Parathyroid adenoma (tissue), 2 donors: ENCODE measurements around the gene NRG4.
A peak's percentile ranks its signal among the peaks of the same experiment; 100 is the strongest.

Experiments used
- H2AFZ ChIP-seq: fragments of 300-600 bp; sonication (generic); one replicate; pipeline ENCODE4 v1.7.0; 2017; ENCODE audit warnings: antibody characterized with exemption, mild to moderate bottlenecking
- H3K27ac ChIP-seq: fragments of 300-600 bp; sonication (generic); one replicate; pipeline ENCODE4 v1.7.0; 2017
- H3K27me3 ChIP-seq: fragments of 300-600 bp; sonication (generic); one replicate; pipeline ENCODE4 v1.7.0; 2017; ENCODE audit warnings: low read length; ENCODE audit not compliant: control insufficient read depth, insufficient read depth
- H3K36me3 ChIP-seq: fragments of 300-600 bp; sonication (generic); one replicate; pipeline ENCODE4 v1.7.0; 2017; ENCODE audit warnings: low read length; ENCODE audit not compliant: control insufficient read depth, insufficient read depth
- H3K4me1 ChIP-seq: fragments of 300-600 bp; sonication (generic); one replicate; pipeline ENCODE4 v1.7.0; 2017; ENCODE audit warnings: control low read depth
- H3K4me2 ChIP-seq: fragments of 300-600 bp; sonication (generic); one replicate; pipeline ENCODE4 v1.7.0; 2017; ENCODE audit warnings: low read length
- H3K4me3 ChIP-seq: fragments of 300-600 bp; sonication (generic); one replicate; pipeline ENCODE4 v1.7.0; 2017; ENCODE audit warnings: low read depth, low read length
- H3K79me2 ChIP-seq: fragments of 300-600 bp; sonication (generic); one replicate; pipeline ENCODE4 v1.7.0; 2017; ENCODE audit warnings: control low read depth
- H3K9ac ChIP-seq: fragments of 300-600 bp; sonication (generic); one replicate; pipeline ENCODE4 v1.7.0; 2017; ENCODE audit warnings: mild to moderate bottlenecking
- H3K9me3 ChIP-seq: fragments of 300-600 bp; sonication (generic); one replicate; pipeline ENCODE4 v1.7.0; 2017; ENCODE audit warnings: low read length; ENCODE audit not compliant: control insufficient read depth
- TF ChIP-seq, protein P1 (sequence below): fragments of 300-600 bp; sonication (generic); IDR thresholded peaks from one replicate; pipeline ENCODE4 v1.7.0; 2017; ENCODE audit warnings: antibody characterized with exemption, mild to moderate bottlenecking
- donor health status: primary hyperparathyroidism.

Gene NRG4

DNA sequence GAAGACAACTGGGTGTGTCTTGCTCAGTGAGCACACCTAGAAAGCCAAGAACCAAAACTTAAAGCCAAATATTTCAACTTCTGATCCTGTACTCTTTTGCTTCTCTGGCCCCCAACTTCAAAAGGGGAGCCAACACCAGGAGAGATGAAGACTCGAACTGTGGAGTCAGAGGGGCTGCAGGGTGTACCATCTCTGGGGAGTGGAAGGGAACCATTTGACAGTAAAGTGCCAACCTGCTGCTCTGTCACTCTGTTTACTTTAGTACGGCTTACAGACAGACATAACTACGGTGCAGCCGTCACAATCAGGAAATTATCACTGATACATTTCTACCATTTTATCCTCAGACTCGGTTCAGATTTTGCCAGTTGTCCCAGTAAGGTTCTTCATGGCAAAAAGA is 107.0 kb downstream of the NRG4 start:
- Histone ChIP-seq H3K4me2 (no peak overlapping the region), H3K9me3 (no peaks in the 10 kb centered on the region), H3K4me3 (no peak overlapping the region), H3K36me3 (no peaks in the 10 kb centered on the region), H2AFZ (no peak overlapping the region), H3K4me1 (peaks cover 2% of the 10 kb centered on the region), H3K27me3 (no peaks in the 10 kb centered on the region), H3K79me2 (peaks cover 5% of the 10 kb centered on the region), H3K27ac (no peak overlapping the region), H3K9ac (no peak overlapping the region)
- TF ChIP-seq, protein P1, sequence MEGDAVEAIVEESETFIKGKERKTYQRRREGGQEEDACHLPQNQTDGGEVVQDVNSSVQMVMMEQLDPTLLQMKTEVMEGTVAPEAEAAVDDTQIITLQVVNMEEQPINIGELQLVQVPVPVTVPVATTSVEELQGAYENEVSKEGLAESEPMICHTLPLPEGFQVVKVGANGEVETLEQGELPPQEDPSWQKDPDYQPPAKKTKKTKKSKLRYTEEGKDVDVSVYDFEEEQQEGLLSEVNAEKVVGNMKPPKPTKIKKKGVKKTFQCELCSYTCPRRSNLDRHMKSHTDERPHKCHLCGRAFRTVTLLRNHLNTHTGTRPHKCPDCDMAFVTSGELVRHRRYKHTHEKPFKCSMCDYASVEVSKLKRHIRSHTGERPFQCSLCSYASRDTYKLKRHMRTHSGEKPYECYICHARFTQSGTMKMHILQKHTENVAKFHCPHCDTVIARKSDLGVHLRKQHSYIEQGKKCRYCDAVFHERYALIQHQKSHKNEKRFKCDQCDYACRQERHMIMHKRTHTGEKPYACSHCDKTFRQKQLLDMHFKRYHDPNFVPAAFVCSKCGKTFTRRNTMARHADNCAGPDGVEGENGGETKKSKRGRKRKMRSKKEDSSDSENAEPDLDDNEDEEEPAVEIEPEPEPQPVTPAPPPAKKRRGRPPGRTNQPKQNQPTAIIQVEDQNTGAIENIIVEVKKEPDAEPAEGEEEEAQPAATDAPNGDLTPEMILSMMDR = no peak

DNA sequence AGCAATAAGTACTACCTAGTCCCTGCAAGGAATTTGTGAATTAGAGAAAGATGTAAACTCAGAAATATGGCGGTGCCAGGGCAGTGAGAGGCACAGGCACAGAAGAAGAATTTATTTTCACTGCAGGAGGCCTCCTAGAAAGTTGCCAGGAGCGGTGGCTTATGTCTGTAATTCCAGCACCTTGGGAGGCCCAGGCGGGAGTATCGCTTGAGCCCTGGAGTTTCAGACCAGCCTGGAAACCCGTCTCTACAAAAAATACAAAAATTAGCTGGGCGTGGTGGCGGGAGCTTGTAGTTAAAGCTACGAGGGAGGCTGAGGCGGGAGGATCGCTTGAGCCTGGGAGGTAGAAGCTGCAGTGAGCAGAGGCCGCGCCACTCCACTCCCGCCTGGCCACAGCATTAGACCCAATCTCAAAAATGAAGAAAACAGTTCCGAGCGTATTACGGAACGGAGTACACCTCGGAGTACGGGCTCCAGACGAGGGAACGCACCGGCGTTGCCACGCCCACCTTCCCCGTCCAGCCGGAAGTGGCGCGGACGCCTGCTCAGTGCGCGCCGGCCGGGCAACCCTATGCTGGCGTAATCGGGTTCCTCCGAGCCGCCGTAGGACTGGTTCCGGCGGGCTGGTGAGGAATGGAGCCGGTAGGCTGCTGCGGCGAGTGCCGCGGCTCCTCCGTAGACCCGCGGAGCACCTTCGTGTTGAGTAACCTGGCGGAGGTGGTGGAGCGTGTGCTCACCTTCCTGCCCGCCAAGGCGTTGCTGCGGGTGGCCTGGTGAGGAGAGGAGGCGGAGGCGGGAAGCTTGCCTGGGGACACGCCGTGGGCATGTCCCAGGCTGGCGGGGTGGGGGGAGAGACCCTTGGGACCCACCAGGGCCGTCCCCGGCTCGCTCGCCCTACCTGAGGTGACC is 108.6 kb downstream of the NRG4 start, which contains the start of gene FBXO22:
Gene FBXO22, plus strand, starts transcription at position 548 of the 909 bp plus-strand sequence. Its CDS starts 86 bp downstream, at position 634.
- peaks cover 2% of the 10 kb centered on the region for H3K4me1 ChIP-seq
- peak within 1 kb of the TSS; percentile 72 for H3K9ac ChIP-seq
- no peaks in the 10 kb centered on the region for H3K9me3 ChIP-seq
- H2AFZ ChIP-seq = peak within 1 kb of the TSS; percentile 77
- peak within 1 kb of the TSS; percentile 87 for H3K4me2 ChIP-seq
- no peaks in the 10 kb centered on the region for H3K36me3 ChIP-seq
- TF ChIP-seq, protein P1 = no peak
- peak within 1 kb of the TSS; percentile 72 for H3K27ac ChIP-seq
- peak within 1 kb of the TSS; percentile 88 for H3K4me3 ChIP-seq
- no peaks in the 10 kb centered on the region for H3K27me3 ChIP-seq
- H3K79me2 ChIP-seq = peaks cover 4% of the 10 kb centered on the region

DNA sequence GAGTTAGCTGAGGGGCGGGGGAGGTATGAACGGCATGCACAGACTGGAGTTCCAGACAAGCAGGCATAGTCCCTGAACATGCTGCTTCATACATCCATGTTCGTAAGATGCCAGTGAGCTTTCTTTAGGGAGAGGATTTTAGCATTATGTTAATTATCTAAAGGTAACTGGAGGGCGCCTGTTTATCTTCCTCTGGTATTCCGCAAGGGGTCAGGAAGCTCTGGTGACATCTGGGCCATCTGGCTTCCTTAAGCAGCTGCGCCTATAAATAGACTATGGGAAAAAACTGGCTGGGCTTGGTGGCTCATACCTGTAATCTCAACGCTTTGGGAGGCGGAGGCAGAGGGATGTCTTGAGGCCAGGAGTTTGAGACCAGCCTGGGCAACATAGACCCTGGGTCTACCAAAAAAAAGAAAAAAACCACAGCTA is 110.1 kb downstream of the NRG4 start:
- H3K9ac ChIP-seq = no peak overlapping the region
- no peak overlapping the region for H3K4me2 ChIP-seq
- H3K4me1 ChIP-seq = peaks cover 2% of the 10 kb centered on the region
- no peaks in the 10 kb centered on the region for H3K36me3 ChIP-seq
- no peaks in the 10 kb centered on the region for H3K9me3 ChIP-seq
- no peak overlapping the region for H3K4me3 ChIP-seq
- peaks cover 2% of the 10 kb centered on the region for H3K79me2 ChIP-seq
- H3K27me3 ChIP-seq = no peaks in the 10 kb centered on the region
- TF ChIP-seq, protein P1 = no peak
- no peak overlapping the region for H3K27ac ChIP-seq
- no peak overlapping the region for H2AFZ ChIP-seq

DNA sequence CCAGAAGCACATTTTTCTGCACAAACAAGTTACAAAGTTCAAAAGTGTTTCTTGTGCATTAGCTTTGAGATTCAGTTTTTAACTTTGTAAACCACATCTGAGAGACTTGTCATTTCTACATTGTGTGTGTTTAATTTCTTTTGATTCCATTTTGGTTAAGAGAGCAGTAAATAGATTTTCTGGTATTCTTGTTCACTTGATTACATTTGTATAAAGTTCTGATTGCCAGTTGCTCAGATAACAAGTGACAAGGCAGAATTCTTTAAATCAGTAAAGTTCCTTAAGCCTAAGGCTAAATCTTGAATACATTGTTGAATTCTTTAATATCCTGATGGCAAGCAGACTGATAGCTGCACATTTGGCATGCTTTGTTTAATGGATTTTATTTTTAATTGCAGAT is 111.6 kb downstream of the NRG4 start:
- H3K4me1 ChIP-seq = peaks cover 2% of the 10 kb centered on the region
- H3K4me2 ChIP-seq = no peak overlapping the region
- H3K9me3 ChIP-seq = no peaks in the 10 kb centered on the region
- no peaks in the 10 kb centered on the region for H3K79me2 ChIP-seq
- no peak overlapping the region for H3K9ac ChIP-seq
- no peaks in the 10 kb centered on the region for H3K27me3 ChIP-seq
- no peak overlapping the region for H3K4me3 ChIP-seq
- no peak overlapping the region for H2AFZ ChIP-seq
- TF ChIP-seq, protein P1 = no peak
- no peaks in the 10 kb centered on the region for H3K36me3 ChIP-seq
- no peak overlapping the region for H3K27ac ChIP-seq
